ENCODE measurements around the gene TMEM128.
A peak's percentile ranks its signal among the peaks of the same experiment; 100 is the strongest.

DNA sequence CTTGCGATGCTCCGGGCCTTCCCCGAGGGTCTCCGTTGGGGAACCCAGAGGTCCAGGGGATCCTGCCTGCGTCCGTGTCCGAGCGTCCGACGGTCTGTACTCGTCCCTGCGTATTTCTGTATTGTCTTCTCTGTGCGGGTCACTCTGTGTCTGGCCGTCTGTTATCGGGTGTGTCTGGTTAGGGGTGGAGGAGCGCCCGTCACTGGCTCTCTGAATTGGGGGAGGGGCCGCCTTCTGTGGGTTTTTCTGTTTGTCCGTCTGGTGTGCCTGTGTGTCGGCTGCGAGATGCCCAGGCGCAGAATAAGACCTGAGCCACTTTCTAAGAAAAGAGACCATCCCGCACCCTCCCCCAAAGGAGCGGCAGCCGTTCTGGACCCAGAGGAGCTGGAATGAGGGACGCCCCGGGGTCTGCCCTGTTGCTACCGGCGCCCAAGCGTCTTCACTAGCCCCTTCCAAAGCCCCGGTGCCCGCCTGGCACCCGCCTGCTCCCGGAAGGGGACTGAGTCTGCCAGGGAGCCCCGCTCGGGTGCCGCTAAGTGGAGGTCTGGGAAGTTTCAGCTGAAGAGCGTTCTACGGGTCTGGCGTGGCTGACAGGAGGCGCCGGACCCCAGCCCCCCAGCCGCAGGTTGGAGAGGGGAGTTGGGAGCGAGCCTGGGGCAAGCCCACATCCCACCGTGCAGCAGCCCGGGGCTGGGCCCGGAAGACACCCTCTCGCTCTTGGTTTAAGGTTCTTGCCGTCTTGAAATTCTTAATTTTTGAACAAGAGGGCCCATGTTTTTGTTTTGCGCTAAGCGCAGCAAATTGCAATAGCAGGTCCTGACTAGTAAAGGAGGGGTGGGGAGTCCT is 20.3 kb downstream of the TMEM128 start:
- TF ChIP-seq, protein P1, sequence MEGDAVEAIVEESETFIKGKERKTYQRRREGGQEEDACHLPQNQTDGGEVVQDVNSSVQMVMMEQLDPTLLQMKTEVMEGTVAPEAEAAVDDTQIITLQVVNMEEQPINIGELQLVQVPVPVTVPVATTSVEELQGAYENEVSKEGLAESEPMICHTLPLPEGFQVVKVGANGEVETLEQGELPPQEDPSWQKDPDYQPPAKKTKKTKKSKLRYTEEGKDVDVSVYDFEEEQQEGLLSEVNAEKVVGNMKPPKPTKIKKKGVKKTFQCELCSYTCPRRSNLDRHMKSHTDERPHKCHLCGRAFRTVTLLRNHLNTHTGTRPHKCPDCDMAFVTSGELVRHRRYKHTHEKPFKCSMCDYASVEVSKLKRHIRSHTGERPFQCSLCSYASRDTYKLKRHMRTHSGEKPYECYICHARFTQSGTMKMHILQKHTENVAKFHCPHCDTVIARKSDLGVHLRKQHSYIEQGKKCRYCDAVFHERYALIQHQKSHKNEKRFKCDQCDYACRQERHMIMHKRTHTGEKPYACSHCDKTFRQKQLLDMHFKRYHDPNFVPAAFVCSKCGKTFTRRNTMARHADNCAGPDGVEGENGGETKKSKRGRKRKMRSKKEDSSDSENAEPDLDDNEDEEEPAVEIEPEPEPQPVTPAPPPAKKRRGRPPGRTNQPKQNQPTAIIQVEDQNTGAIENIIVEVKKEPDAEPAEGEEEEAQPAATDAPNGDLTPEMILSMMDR (conservative IDR thresholded peaks at IDR 0.05; ENCODE audit: low read depth, low read length) = no peak
- TF ChIP-seq EZH2 (IDR thresholded peaks at IDR 0.05; ENCODE audit: borderline replicate concordance, low read depth, low read length, poor library complexity, severe bottlenecking) = peak; percentile 84
